ENCODE data around the gene LRATD1.
"Not testable (repeated sequence)": the region's sequence is repeated elsewhere in the genome, so short reads cannot be mapped to it uniquely, and the experiment has no call there.

Gene LRATD1

GRCh38 chr2:14616342-14616741 lies 16.2 kb upstream of the LRATD1 start:
- H3K9me3 Mint-ChIP-seq: no peaks in the 10 kb centered on the region
- peaks cover 4% of the 10 kb centered on the region for H3K27me3 Mint-ChIP-seq (ENCODE audit: low read depth)

GRCh38 chr2:14616950-14617349 lies 15.6 kb upstream of the LRATD1 start:
- H3K4me3 Mint-ChIP-seq: no peak overlapping the region
- peaks cover 8% of the 10 kb centered on the region for H3K4me1 Mint-ChIP-seq
- no peak for TF ChIP-seq CTCF (IDR thresholded peaks at IDR 0.05; ENCODE audit: unreplicated experiment in 3 of 3)
- no peak overlapping the region for H3K27ac Mint-ChIP-seq
- H3K27me3 Mint-ChIP-seq (ENCODE audit: low read depth): peaks cover 4% of the 10 kb centered on the region
- no peaks in the 10 kb centered on the region for H3K9me3 Mint-ChIP-seq
- H3K36me3 Mint-ChIP-seq (ENCODE audit: low read depth): no peaks in the 10 kb centered on the region

More at GRCh38 chr2:14616342-14616741, 16.2 kb upstream of the LRATD1 start:
- Mint-ChIP-seq H3K27ac (no peak overlapping the region), H3K4me1 (peaks cover 8% of the 10 kb centered on the region), H3K36me3 (ENCODE audit: low read depth) (no peaks in the 10 kb centered on the region), H3K4me3 (no peak overlapping the region)
- no peak for TF ChIP-seq CTCF (IDR thresholded peaks at IDR 0.05; ENCODE audit: unreplicated experiment in 3 of 3)

GRCh38 chr2:14619441-14619840 lies 13.1 kb upstream of the LRATD1 start:
- H3K36me3 Mint-ChIP-seq (ENCODE audit: low read depth): no peaks in the 10 kb centered on the region
- H3K27ac Mint-ChIP-seq: no peak overlapping the region
- no peak for TF ChIP-seq CTCF (IDR thresholded peaks at IDR 0.05; ENCODE audit: unreplicated experiment in 3 of 3)
- H3K4me3 Mint-ChIP-seq: no peak overlapping the region
- H3K27me3 Mint-ChIP-seq (ENCODE audit: low read depth): peaks cover 4% of the 10 kb centered on the region
- H3K9me3 Mint-ChIP-seq: no peaks in the 10 kb centered on the region
- peaks cover 8% of the 10 kb centered on the region for H3K4me1 Mint-ChIP-seq

- H3K4me3 Mint-ChIP-seq: no peak overlapping the region
- no peaks in the 10 kb centered on the region for H3K27me3 Mint-ChIP-seq (ENCODE audit: low read depth)
- H3K4me1 Mint-ChIP-seq: peaks cover 8% of the 10 kb centered on the region
- no peaks in the 10 kb centered on the region for H3K9me3 Mint-ChIP-seq
- no peak for TF ChIP-seq CTCF (IDR thresholded peaks at IDR 0.05; ENCODE audit: unreplicated experiment in 3 of 3)
- no peaks in the 10 kb centered on the region for H3K36me3 Mint-ChIP-seq (ENCODE audit: low read depth)
- H3K27ac Mint-ChIP-seq: no peak overlapping the region
These were observed 11.4 kb upstream of the LRATD1 start for GRCh38 chr2:14621114-14621513.

- TF ChIP-seq CTCF (IDR thresholded peaks at IDR 0.05; ENCODE audit: unreplicated experiment in 3 of 3): no peak
- H3K4me1 Mint-ChIP-seq: peaks cover 8% of the 10 kb centered on the region
- H3K27ac Mint-ChIP-seq: no peak overlapping the region
- H3K4me3 Mint-ChIP-seq: no peak overlapping the region
- H3K27me3 Mint-ChIP-seq (ENCODE audit: low read depth): no peaks in the 10 kb centered on the region
- H3K36me3 Mint-ChIP-seq (ENCODE audit: low read depth): no peaks in the 10 kb centered on the region
- no peaks in the 10 kb centered on the region for H3K9me3 Mint-ChIP-seq
These were observed 10.5 kb upstream of the LRATD1 start for GRCh38 chr2:14621906-14622549.

GRCh38 chr2:14622550-14622939 lies 10.0 kb upstream of the LRATD1 start:
- H3K27ac Mint-ChIP-seq; H3K36me3 Mint-ChIP-seq (ENCODE audit: low read depth); H3K4me3 Mint-ChIP-seq; H3K27me3 Mint-ChIP-seq (ENCODE audit: low read depth); H3K4me1 Mint-ChIP-seq; H3K9me3 Mint-ChIP-seq: not testable (repeated sequence)

Data from nephron (organoid).